Glutamatergic neuron (in vitro differentiated cells): ENCODE data around the gene EPS8. TPM values are rescaled to one million over a fixed set of nuclear protein-coding genes. Genes with fewer than 3 reads are reported as not detected.

Experiments used
- DNase-seq: peaks from one replicate; pipeline ENCODE4 v3.0.0; 2022
- H3K27ac Mint-ChIP-seq: one replicate; pipeline ENCODE4 v1.8.0; 2020; ENCODE audit warnings: mild to moderate bottlenecking, mixed read lengths, inconsistent platforms; ENCODE audit not compliant: unreplicated experiment
- H3K27me3 Mint-ChIP-seq: one replicate; pipeline ENCODE4 v1.8.0; 2020; ENCODE audit warnings: mild to moderate bottlenecking, moderate library complexity, mixed read lengths, inconsistent platforms; ENCODE audit not compliant: unreplicated experiment
- H3K36me3 Mint-ChIP-seq: one replicate; pipeline ENCODE4 v1.8.0; 2020; ENCODE audit warnings: mild to moderate bottlenecking, mixed read lengths, inconsistent platforms; ENCODE audit not compliant: unreplicated experiment
- H3K4me1 Mint-ChIP-seq: one replicate; pipeline ENCODE4 v1.8.0; 2020; ENCODE audit warnings: mild to moderate bottlenecking, low read depth, mixed read lengths, inconsistent platforms; ENCODE audit not compliant: unreplicated experiment
- H3K4me3 Mint-ChIP-seq: one replicate; pipeline ENCODE4 v1.8.0; 2020; ENCODE audit warnings: mild to moderate bottlenecking, mixed read lengths, inconsistent platforms; ENCODE audit not compliant: unreplicated experiment
- H3K9me3 Mint-ChIP-seq: one replicate; pipeline ENCODE4 v1.8.0; 2020; ENCODE audit warnings: mild to moderate bottlenecking, moderate library complexity, mixed read lengths, inconsistent platforms; ENCODE audit not compliant: unreplicated experiment
- total RNA-seq: library from RNA; stranded (reverse); fragmentation: NEBNext Ultra II Directional; extraction: Animal tissue kit (Norgen Biotek cat#: 25700); gene quantifications from one replicate; pipeline ENCODE4 v1.2.1, GENCODE V29; 2021; ENCODE audit not compliant: unreplicated experiment
- TF ChIP-seq, protein P1 (sequence below): fragments of 200-600 bp; sonication (generic); IDR thresholded peaks from one replicate; pipeline ENCODE4 v1.5.0; 2021; ENCODE audit not compliant: partially characterized antibody, unreplicated experiment

Gene EPS8
- total RNA-seq, 1 donor from 2014 or later: 4.3 TPM

DNA sequence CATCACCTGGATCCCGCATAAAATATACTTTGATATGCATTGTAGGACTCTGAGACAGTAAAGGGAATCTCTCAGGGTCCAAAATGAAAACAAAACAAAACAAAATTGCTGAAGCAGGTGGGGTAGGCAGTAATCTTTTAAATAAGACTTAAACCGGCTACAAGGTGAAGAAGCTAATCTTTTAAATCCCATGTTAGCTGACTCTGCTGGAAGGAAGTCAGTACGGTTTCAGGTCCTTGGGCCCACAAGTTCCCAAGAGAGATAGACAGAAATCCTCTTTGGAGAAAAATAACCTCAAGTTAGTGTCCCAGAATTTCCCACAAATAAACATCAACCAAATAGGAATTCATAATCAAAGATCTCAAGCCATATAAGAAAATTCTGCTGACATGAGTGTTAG lies 5.0 kb upstream of the EPS8 start:
- DNase-seq: no peak
- Mint-ChIP-seq H3K27ac (no peak overlapping the region), H3K4me3 (no peak overlapping the region), H3K4me1 (peaks cover 2% of the 10 kb centered on the region), H3K36me3 (no peaks in the 10 kb centered on the region), H3K27me3 (no peaks in the 10 kb centered on the region), H3K9me3 (peaks cover 6% of the 10 kb centered on the region)
- TF ChIP-seq, protein P1, sequence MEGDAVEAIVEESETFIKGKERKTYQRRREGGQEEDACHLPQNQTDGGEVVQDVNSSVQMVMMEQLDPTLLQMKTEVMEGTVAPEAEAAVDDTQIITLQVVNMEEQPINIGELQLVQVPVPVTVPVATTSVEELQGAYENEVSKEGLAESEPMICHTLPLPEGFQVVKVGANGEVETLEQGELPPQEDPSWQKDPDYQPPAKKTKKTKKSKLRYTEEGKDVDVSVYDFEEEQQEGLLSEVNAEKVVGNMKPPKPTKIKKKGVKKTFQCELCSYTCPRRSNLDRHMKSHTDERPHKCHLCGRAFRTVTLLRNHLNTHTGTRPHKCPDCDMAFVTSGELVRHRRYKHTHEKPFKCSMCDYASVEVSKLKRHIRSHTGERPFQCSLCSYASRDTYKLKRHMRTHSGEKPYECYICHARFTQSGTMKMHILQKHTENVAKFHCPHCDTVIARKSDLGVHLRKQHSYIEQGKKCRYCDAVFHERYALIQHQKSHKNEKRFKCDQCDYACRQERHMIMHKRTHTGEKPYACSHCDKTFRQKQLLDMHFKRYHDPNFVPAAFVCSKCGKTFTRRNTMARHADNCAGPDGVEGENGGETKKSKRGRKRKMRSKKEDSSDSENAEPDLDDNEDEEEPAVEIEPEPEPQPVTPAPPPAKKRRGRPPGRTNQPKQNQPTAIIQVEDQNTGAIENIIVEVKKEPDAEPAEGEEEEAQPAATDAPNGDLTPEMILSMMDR: no peak

- Mint-ChIP-seq H3K4me3 (peak overlapping the region; percentile 92), H3K27ac (no peak overlapping the region), H3K9me3 (peaks cover 6% of the 10 kb centered on the region), H3K27me3 (peaks cover 4% of the 10 kb centered on the region), H3K36me3 (no peaks in the 10 kb centered on the region), H3K4me1 (peaks cover 7% of the 10 kb centered on the region)
- no peak for DNase-seq
- TF ChIP-seq, protein P1: no peak
Measured at GRCh38 chr12:15788233-15789219, 662 bp downstream of the EPS8 start.

GRCh38 chr12:15787778-15788177 lies 1.4 kb downstream of the EPS8 start:
- DNase-seq: no peak
- Mint-ChIP-seq H3K4me1 (peaks cover 7% of the 10 kb centered on the region), H3K4me3 (peak overlapping the region; percentile 92), H3K27me3 (peaks cover 4% of the 10 kb centered on the region), H3K9me3 (peaks cover 6% of the 10 kb centered on the region), H3K36me3 (no peaks in the 10 kb centered on the region), H3K27ac (no peak overlapping the region)
- TF ChIP-seq, protein P1: no peak

DNA sequence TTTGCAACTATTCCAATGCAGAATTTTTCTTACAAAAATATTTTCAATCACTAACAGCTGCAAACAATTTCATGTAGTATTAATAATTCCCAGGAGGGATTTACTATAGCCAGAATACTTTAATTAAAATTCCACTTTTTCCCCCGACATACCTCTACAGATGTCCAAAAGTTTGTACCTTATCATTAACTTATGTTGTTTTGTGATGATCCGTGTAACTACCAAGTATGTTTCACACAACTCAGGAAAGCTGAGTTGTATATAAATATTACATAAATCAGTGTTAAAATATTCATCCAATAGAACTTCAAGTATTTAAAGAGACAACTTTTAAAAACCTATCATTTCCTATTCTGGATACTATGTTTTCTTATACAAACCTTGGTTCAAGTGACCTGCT lies 2.4 kb downstream of the EPS8 start:
- H3K4me3 Mint-ChIP-seq: no peak overlapping the region
- no peak overlapping the region for H3K27ac Mint-ChIP-seq
- H3K4me1 Mint-ChIP-seq: peaks cover 8% of the 10 kb centered on the region
- H3K9me3 Mint-ChIP-seq: peaks cover 6% of the 10 kb centered on the region
- no peak for DNase-seq
- H3K27me3 Mint-ChIP-seq: peaks cover 4% of the 10 kb centered on the region
- TF ChIP-seq, protein P1: no peak
- H3K36me3 Mint-ChIP-seq: no peaks in the 10 kb centered on the region

- Mint-ChIP-seq H3K4me3 (no peak overlapping the region), H3K4me1 (peaks cover 20% of the 10 kb centered on the region), H3K36me3 (no peaks in the 10 kb centered on the region), H3K9me3 (no peaks in the 10 kb centered on the region), H3K27ac (no peak overlapping the region), H3K27me3 (peaks cover 9% of the 10 kb centered on the region)
- DNase-seq: no peak
- TF ChIP-seq, protein P1: no peak
Measured at GRCh38 chr12:15783288-15783687, 5.9 kb downstream of the EPS8 start.
